ENCODE results near the gene GLIPR2.

DNA sequence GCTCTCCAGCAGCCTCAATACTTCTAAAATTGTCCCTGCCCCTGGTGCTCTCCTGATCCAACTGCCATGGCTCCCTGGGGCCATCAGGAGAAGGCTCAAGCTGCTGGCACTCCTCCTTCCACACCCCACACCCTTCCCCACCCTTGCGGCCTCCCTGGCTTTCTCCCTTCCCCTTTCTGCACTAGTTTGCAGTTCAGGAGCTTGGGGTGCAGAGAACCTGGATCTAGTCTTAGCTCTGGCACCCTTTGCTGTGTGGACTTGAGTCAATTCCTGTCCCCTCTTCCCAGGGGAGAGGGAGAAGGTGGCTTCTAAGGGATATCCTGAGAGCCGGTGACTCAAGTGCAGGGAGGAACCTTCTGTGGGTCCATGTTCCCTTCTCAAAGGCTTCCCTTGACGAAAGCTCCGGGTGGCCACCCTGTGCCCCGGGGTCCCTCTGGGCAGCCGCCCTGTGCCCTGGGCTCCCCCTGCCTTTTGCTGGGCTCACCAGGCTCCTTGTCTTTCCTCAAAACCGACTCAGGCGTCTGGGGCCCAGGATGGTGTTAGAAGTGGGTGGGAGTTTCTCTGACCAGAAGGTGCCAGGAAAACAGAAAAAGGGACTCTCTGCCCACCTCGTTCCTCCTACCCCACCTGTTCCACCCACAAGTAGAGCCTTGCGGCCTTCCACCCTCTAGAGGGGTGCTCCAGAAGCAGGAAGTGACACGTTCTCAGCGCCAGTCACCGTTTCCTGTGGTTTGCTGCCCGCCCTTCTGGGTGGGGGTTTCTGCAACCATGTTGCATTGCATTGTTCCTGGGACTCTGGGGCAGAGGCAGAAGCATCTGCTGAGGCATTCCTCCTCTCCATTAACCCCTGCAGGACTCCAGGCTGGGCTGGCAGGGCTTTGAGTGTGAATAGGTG, 15.0 kb downstream of the GLIPR2 start:
- TF ChIP-seq, protein P1, sequence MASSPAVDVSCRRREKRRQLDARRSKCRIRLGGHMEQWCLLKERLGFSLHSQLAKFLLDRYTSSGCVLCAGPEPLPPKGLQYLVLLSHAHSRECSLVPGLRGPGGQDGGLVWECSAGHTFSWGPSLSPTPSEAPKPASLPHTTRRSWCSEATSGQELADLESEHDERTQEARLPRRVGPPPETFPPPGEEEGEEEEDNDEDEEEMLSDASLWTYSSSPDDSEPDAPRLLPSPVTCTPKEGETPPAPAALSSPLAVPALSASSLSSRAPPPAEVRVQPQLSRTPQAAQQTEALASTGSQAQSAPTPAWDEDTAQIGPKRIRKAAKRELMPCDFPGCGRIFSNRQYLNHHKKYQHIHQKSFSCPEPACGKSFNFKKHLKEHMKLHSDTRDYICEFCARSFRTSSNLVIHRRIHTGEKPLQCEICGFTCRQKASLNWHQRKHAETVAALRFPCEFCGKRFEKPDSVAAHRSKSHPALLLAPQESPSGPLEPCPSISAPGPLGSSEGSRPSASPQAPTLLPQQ (tag by site-specific recombination; IDR thresholded peaks at IDR 0.05) = no peak
- TF ChIP-seq REPIN1 (tag by site-specific recombination; IDR thresholded peaks at IDR 0.05; ENCODE audit: low read depth) = no peak

Measured in HEK293 (cell line).